GM18505 (cell line): Measurements from ENCODE around the gene PIP4K2A.

Experiments used
- ATAC-seq: cut with Tn5 transposase; IDR thresholded peaks from one replicate; pipeline ENCODE4 v1.9.1; 2021; ENCODE audit not compliant: unreplicated experiment
- POLR2A ChIP-seq: IDR thresholded peaks from 4 replicates; pipeline ENCODE4 v1.6.1; 2011; ENCODE audit warnings: borderline replicate concordance; ENCODE audit not compliant: insufficient read depth, insufficient read length; ENCODE audit errors: extremely low read depth

Gene PIP4K2A

GRCh38 chr10:22553452-22553995 is 160.9 kb downstream of the PIP4K2A start:
- no peak for TF ChIP-seq POLR2A
- no peak for ATAC-seq

DNA sequence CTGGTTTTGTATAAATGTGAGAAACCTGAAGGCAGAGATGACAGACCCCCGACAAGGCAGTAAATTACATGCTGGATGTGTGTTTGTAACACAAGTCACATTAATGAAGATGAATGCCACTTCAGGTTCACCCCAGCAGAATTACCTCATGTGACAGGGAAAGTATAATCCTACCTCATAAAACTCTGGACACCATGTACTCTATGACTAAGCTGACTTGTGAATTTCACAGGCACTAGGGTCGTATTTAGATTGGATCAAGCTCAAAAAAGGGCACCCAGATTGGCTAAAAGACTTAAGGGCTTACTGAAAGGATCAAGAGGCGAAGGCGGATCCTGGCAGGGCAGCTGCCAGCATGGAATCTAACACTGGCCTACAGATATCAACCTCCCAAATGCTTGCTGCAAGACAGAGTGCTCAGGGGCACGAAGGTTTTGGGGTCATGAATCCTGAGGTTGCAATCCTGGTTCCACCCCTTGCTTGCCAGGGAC is 161.4 kb downstream of the PIP4K2A start:
- no peak for TF ChIP-seq POLR2A
- no peak for ATAC-seq

DNA sequence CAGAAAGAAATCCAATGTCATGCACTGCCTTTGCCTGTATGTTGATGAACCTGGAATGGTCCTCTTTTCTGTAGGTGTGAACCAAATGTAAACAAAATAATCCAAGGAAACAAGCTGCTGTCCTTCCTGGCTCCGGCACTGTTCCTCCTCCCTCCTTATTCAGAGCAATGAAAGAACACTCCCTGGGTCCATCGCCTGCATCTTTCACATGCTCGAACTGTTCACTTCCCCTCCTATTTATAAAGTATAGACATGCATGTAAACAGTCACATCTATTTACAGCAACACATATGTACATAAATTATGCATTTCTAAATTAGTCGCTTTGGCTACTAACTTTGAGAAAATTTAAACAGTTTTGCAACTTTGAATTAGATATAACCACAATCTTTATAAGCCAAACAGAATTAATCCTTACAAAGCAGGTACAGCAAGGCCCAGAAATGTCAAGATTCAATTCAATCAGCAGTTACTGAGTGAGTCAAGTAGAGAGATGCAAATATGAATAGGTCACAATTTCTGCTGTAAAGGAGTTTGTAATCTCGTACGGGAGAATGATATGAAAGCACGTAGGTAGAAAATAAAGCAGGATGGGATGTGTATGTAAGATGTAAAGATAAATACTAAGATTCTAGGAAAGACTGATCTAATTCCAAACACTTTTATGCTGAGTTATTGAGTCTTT is 162.6 kb downstream of the PIP4K2A start:
- TF ChIP-seq POLR2A = no peak
- ATAC-seq = no peak

- no peak for TF ChIP-seq POLR2A
- no peak for ATAC-seq
Observed at GRCh38 chr10:22550732-22551131, 163.6 kb downstream of the PIP4K2A start.

DNA sequence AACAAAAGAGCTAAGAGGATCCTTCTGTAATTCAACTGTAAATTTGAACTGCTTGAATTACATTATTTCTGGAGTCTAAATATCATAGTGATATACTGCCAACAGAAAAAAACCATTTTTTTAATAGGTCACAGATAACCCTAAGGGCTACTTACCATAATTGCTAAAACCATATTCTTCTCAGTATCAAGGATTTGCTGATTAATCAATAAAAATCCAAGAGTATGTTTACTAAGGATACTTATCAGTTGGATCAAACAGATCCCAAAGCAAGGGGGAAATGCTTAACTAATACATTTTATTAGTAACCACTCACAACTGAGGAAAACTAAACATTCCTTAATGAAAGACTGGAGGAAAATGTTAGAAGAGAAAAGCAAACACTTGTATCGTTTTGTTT is 166.0 kb downstream of the PIP4K2A start:
- TF ChIP-seq POLR2A = no peak
- no peak for ATAC-seq

- ATAC-seq = no peak
- TF ChIP-seq POLR2A = no peak
Observed at GRCh38 chr10:22545643-22546042, 168.7 kb downstream of the PIP4K2A start.

DNA sequence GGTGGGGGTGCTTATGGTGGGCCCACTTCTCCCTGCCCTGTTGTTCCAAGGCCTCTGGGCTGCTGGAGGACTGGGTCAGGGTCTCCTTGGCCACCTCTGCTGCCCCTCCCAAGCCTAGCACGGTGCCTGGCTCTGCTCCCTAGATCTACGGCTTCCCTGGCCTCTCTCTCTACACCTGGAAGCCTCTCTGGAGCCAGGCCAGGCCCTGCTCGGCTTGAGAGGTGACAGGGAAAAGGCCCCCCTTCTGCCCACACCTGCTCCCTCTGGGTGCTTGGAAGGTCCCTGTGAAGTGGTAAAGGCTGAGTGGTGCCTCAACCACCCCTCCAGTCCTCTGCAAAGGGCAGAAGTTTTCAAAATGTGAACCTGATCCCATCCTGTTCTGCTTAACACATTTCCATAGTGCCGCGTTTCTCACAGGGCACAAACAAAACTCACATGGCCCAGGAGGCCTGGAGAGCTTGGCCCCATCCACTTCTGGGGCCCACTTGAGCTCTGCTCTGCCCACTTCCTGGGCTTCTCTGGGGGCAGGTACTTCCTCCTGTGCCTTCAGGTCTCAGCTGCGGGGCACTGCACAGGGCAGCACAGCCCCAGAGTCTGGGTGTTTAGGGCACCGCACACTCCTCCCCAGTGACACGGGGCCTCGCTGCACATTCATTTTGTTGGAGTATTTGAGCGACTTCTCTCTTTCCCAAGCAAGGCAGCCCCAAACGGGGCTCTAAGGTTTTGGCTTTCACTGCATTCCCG is 169.9 kb downstream of the PIP4K2A start:
- TF ChIP-seq POLR2A = no peak
- ATAC-seq = no peak

GRCh38 chr10:22542773-22543172 is 171.6 kb downstream of the PIP4K2A start:
- no peak for TF ChIP-seq POLR2A
- ATAC-seq = no peak

DNA sequence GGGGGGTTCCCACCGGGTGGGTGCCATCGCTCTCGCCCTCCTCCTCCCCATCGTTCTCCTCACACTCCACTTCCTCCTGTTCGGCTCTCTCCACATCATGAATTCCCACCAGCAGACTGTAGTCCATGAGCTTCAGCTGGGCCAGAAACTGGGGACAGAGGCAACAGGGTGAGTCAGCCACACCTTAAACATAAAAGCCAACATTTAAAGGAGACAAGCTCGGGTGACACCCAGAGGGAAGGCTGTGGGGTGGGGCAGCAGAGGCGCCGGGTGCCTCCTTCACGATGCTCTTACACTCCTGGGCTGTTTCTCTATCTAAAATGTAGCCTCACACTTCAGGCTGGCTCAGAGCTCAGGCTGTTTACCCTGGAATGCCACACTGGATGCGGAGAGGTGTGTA is 172.5 kb downstream of the PIP4K2A start:
- TF ChIP-seq POLR2A = no peak
- ATAC-seq = no peak

DNA sequence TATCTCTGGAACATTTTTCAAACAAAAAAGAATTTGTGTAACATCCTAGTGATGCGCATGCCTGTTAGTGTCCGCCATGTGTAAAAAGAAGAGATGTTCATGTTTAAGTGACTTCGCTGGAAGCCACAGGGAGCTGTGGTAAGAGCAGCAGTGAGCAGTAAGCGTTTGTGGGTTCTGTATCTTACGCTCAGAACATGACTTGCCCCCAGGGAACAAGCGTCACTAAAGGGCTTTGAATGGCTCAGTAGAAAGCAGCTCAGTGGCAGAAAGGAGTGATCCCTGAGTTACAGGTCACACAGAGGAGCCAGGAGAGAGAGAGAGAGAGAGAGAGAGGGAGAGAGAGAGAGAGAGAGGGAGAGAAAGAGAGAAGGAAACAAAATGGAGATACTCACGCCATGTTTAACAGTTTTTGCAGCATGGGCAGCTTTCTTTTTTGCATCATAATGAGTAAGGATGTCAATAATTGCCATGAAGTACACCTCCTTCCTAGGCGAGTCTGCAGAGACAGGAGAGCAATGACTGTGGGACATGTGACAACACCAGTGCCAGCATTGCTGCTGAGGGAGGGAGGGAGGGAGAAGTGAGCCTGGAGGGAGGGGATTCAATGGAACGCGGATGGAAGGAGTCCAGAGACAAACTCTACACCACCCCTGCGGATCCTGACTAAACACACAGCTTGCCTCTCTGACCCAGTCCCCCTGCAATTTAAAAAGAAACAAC is 174.6 kb downstream of the PIP4K2A start:
- no peak for TF ChIP-seq POLR2A
- no peak for ATAC-seq

GRCh38 chr10:22537810-22538209 is 176.6 kb downstream of the PIP4K2A start:
- TF ChIP-seq POLR2A = no peak
- no peak for ATAC-seq

GRCh38 chr10:22536620-22537019 is 177.8 kb downstream of the PIP4K2A start:
- TF ChIP-seq POLR2A = no peak
- no peak for ATAC-seq

- TF ChIP-seq POLR2A = no peak
- no peak for ATAC-seq
Observed at GRCh38 chr10:22534849-22535604, 179.4 kb downstream of the PIP4K2A start.

DNA sequence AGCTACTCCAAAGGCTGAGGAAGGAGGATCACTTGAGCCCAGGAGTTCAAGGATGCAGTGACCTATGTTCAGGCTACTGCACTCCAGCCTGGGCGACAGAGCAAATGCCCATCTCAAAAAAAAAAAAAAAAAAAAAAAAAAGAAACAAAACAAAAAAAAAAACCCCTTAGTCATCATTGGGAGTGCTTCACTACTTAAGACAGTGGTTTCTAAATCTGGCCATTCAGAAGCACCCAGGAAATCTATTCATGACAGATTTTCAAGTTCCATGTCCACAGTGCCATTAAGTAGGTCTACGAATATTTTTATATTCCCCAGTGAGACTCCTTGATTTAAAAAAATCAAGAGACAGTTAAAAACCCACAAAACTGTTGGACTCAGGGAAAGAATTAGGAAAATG is 182.9 kb downstream of the PIP4K2A start:
- ATAC-seq = no peak
- no peak for TF ChIP-seq POLR2A

DNA sequence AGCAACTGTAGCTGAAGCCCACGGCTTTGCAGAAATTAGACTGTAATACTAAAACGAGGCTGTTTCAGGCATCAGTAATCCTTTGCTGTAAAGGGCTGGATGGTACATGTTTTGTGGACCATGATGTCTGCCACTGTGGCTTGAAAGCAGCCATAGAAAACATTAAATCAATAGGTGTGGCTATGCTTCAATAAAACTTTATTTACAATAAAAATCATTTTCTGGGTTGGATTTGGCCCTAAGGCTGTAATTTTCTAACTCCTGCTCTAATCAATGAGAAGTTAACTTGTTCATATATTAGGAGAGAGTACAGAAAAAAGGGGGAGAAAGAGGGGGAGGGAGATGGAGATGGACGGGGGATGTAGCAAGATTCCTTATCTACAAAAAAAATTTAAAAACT is 183.4 kb downstream of the PIP4K2A start:
- TF ChIP-seq POLR2A = no peak
- no peak for ATAC-seq
